ENCODE measurements around the gene KIAA0586. TPM values are rescaled to one million over a fixed set of nuclear protein-coding genes. Genes with fewer than 3 reads are reported as not detected.

Gene KIAA0586
- total and polyA plus RNA-seq, 2 of the 13 experiments (the other 11 are each of a cell fraction or from before 2014, with no cell fraction given): 12.6 to 25.2 TPM

- ATAC-seq (no peak), DNase-seq (ENCODE audit: low spot score) (no peak), FAIRE-seq (no peak)
- 89% methylated on average over 2 of the region's 2 CpGs for WGBS (ENCODE audit: low lambda C conversion rate)
- H3K4me2 ChIP-seq (ENCODE audit: low read depth, low read length): no peak overlapping the region
- H3K36me3 ChIP-seq (replicated peaks in 1 of 2; ENCODE audit: control insufficient read depth in 1 of 2, insufficient read depth in 2 of 2, low read length in 2 of 2): no peaks in the 10 kb centered on the region
- H3K9me3 ChIP-seq (ENCODE audit: low read length): no peaks in the 10 kb centered on the region
- H3K4me3 ChIP-seq (replicated peaks in 1 of 3; ENCODE audit: insufficient read depth in 1 of 3, low read depth in 2 of 3, low read length in 3 of 3): no peak overlapping the region
- H4K20me1 ChIP-seq (ENCODE audit: insufficient read depth, low read length): no peaks in the 10 kb centered on the region
- H3K27ac ChIP-seq (ENCODE audit: extremely low read length, insufficient read depth, low read length): no peak overlapping the region
- no peaks in the 10 kb centered on the region for H3K4me1 ChIP-seq (ENCODE audit: insufficient read depth, low read length)
- POLR2A ChIA-PET: no interaction called here
- in situ Hi-C loops (cut with HindIII; ENCODE audit: extremely low pct_ligation_motif_present, low pct_unique_long_range_greater_than_20kb) (no loop called here), intact Hi-C loops (cut with micrococcal nuclease; ENCODE audit: unreplicated experiment) (no loop called here)
- no TSS peak for BruUV-seq (replicated peaks)
- no peak overlapping the region for H2AFZ ChIP-seq (ENCODE audit: low read length)
- TF ChIP-seq RFX3 (CRISPR knock-in tag; IDR thresholded peaks at IDR 0.05) (no peak), ZMYM4 (CRISPR knock-in tag; IDR thresholded peaks at IDR 0.05) (no peak)
- no peaks in the 10 kb centered on the region for H3K27me3 ChIP-seq (ENCODE audit: control insufficient read depth in 1 of 2, insufficient read depth in 2 of 2, low read length in 2 of 2)
- H3K9ac ChIP-seq (ENCODE audit: insufficient read depth, low read depth, low read length): no peak overlapping the region
- H3K79me2 ChIP-seq (ENCODE audit: insufficient read depth, low read length): no peaks in the 10 kb centered on the region
- CTCF ChIA-PET (ENCODE audit: low intra/inter-chr PET ratio, low total read pairs): no interaction called here
Observed at GRCh38 chr14:58541633-58542022, 114.1 kb downstream of the KIAA0586 start.

GRCh38 chr14:58543253-58543652 lies 115.7 kb downstream of the KIAA0586 start:
- CTCF ChIA-PET (ENCODE audit: low intra/inter-chr PET ratio, low total read pairs): no interaction called here
- intact Hi-C loops (cut with micrococcal nuclease; ENCODE audit: unreplicated experiment): no loop called here
- ATAC-seq (no peak), FAIRE-seq (no peak), DNase-seq (ENCODE audit: low spot score) (no peak)
- Histone ChIP-seq H3K4me1 (ENCODE audit: insufficient read depth, low read length) (no peaks in the 10 kb centered on the region), H2AFZ (ENCODE audit: low read length) (no peak overlapping the region), H3K79me2 (ENCODE audit: insufficient read depth, low read length) (no peaks in the 10 kb centered on the region), H3K27me3 (ENCODE audit: control insufficient read depth in 1 of 2, insufficient read depth in 2 of 2, low read length in 2 of 2) (no peaks in the 10 kb centered on the region), H4K20me1 (ENCODE audit: insufficient read depth, low read length) (no peaks in the 10 kb centered on the region), H3K36me3 (replicated peaks in 1 of 2; ENCODE audit: control insufficient read depth in 1 of 2, insufficient read depth in 2 of 2, low read length in 2 of 2) (0 out of 5 replicates have a peak, but pooled peaks cover 0 to 5% of the 10 kb centered on the region in 2 experiments), H3K4me3 (replicated peaks in 1 of 3; ENCODE audit: insufficient read depth in 1 of 3, low read depth in 2 of 3, low read length in 3 of 3) (no peak overlapping the region), H3K9me3 (ENCODE audit: low read length) (no peaks in the 10 kb centered on the region), H3K4me2 (ENCODE audit: low read depth, low read length) (no peak overlapping the region), H3K9ac (ENCODE audit: insufficient read depth, low read depth, low read length) (no peak overlapping the region), H3K27ac (ENCODE audit: extremely low read length, insufficient read depth, low read length) (no peak overlapping the region)
- BruUV-seq (replicated peaks): no TSS peak
- POLR2A ChIA-PET: no interaction called here
- in situ Hi-C loops (cut with HindIII; ENCODE audit: extremely low pct_ligation_motif_present, low pct_unique_long_range_greater_than_20kb): no loop called here
- 100% methylated on average over 1 of the region's 1 CpG for WGBS (ENCODE audit: low lambda C conversion rate)
- TF ChIP-seq FOXM1 (CRISPR knock-in tag; IDR thresholded peaks at IDR 0.05): no peak
- no peak for TF ChIP-seq ZBTB25 (CRISPR knock-in tag; IDR thresholded peaks at IDR 0.05)
- no peak for TF ChIP-seq CEBPZ (IDR thresholded peaks at IDR 0.05; ENCODE audit: low read length)
- no peak for TF ChIP-seq FOXA3 (CRISPR knock-in tag; IDR thresholded peaks at IDR 0.05)
- no peak for TF ChIP-seq HDAC1 (CRISPR knock-in tag; IDR thresholded peaks at IDR 0.05)
- TF ChIP-seq ZNF577 (CRISPR knock-in tag; IDR thresholded peaks at IDR 0.05; ENCODE audit: borderline replicate concordance, low read depth): no peak
- no peak for TF ChIP-seq FIP1L1 (IDR thresholded peaks at IDR 0.05; ENCODE audit: borderline replicate concordance, insufficient read depth, low read depth, low read length)
- TF ChIP-seq DNMT3B (CRISPR knock-in tag; conservative IDR thresholded peaks at IDR 0.05): no peak
- TF ChIP-seq E2F2 (CRISPR knock-in tag; IDR thresholded peaks at IDR 0.05; ENCODE audit: borderline replicate concordance): no peak

All from HepG2 (cell line).